Right lobe of liver (tissue), 6 donors: ENCODE results near the gene SLC29A1. TPM values are rescaled to one million over a fixed set of nuclear protein-coding genes. Genes with fewer than 3 reads are reported as not detected.

Source experiments
- ATAC-seq, 4 donors: fragments of 200-7000 bp; cut with Tn5 transposase; one replicate each; pipeline ENCODE4 v1.9.1; 2020; ENCODE audit warnings: mild to moderate bottlenecking in 4 of 4, moderate library complexity in 4 of 4
- DNase-seq, 3 donors: peaks; one replicate each; pipeline ENCODE4 v3.0.0-alpha.2; 2020
- H3K27ac ChIP-seq, 3 donors: fragments of 200-600 bp; one replicate each; pipeline ENCODE4 v1.8.0; 2022
- H3K27me3 ChIP-seq, 2 donors: fragments of 200-600 bp; one replicate each; pipeline ENCODE4 v1.8.0; 2022
- H3K36me3 ChIP-seq, 4 donors: fragments of 200-600 bp; sonication (generic) in 1 of 4; one replicate each; pipeline versions ENCODE4 v1.5.1 to v1.8.0; 2017 to 2022; ENCODE audit warnings: control low read depth in 1 of 4
- H3K4me1 ChIP-seq, 4 donors: fragments of 200-600 bp; sonication (generic) in 1 of 4; one replicate each; pipeline versions ENCODE4 v1.5.1 to v1.8.0; 2017 to 2022; ENCODE audit warnings: control low read depth in 1 of 4
- H3K4me3 ChIP-seq, 3 donors: fragments of 200-600 bp; one replicate each; pipeline ENCODE4 v1.8.0; 2022
- H3K9me3 ChIP-seq, 4 donors: fragments of 200-600 bp; sonication (generic) in 1 of 4; one replicate each; pipeline versions ENCODE4 v1.5.1 to v1.8.0; 2017 to 2022; ENCODE audit warnings: control low read depth in 1 of 4
- POLR2A ChIP-seq: fragments of 450-650 bp; IDR thresholded peaks from one replicate; pipeline ENCODE4 v1.6.1; 2017; ENCODE audit warnings: antibody characterized with exemption, mild to moderate bottlenecking
- WGBS: methylation state at CpG from one replicate; pipeline ENCODE4 v1.1.6; 2018; ENCODE audit warnings: low coverage, low lambda C conversion rate; ENCODE audit not compliant: insufficient coverage; ENCODE audit errors: missing lambda C conversion rate; 5-methylcytosine and 5-hydroxymethylcytosine counted together
- intact Hi-C, 2 donors: fragments of 100-400 bp; cut with DNase I; formaldehyde crosslinking; loops; one replicate each; pipeline versions ENCODE4 v1.11.2 to v1.14.1; 2022
- total RNA-seq, 6 experiments: library from RNA; depleted of rRNA in 2 of 6; stranded (reverse); fragments of >200 nt in 2 of 6; fragmentation: NEBNext Ultra II Directional in 3 of 6; extraction: Animal tissue kit (Norgen Biotek cat#: 25700) in 3 of 6; gene quantifications; one replicate each; pipeline versions ENCODE4 v1.1.0 to v1.2.4, GENCODE V29; 2016 to 2023
- TF ChIP-seq, protein P1 (sequence below), 4 donors: fragments of 200-600 bp in 3 of 4; fragments of 450-650 bp in 1 of 4; IDR thresholded peaks; one replicate each; pipeline versions ENCODE4 v1.5.1 to v1.8.0; 2016 to 2022; ENCODE audit warnings: antibody characterized with exemption in 4 of 4, mild to moderate bottlenecking in 2 of 4
- donor health status: DM: no; HTN: yes; CAD: no.
- donor health status: DM: no; HTN: no; CAD: no.
- donor health status: DM: no; HTN: no; CAD: no.
- donor health status: DM: no; HTN: yes; CAD: no.
- donor health status: DM: no; HTN: yes; CAD: no.

SLC29A1 gene
- total RNA-seq, 6 experiments from 2014 or later: 27.4 to 51.3 (median 31.4) TPM

DNA sequence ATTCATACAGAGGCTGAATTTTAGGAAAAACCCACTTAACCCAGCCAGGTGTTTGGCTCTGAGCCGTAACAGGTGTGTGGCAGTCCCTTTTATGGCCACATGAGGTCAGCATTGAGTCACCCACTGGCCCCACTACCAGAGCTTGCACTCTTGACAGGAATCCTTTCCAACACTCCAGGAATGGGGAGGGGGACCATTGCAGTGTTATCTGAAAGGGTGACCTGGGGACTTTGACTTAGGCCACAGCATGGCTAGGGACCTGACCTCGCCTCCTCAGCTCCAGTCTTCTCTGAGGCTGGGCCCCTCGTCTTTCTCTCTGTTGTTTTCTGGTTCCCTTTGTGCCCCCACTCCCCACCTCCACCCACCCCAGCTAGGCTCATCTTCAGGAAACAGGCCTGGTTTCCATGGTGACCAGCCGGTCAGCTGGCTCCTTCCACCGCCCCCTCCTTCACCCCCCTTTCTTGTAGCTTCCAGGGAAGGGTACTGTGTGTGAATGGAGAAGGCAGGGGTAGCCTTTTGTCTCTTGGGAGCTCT lies 44.8 kb downstream of the SLC29A1 start:
- ATAC-seq (peak; percentile 31 to 56 (median 42)), DNase-seq (peak in 1 of 3 donors; percentile 63)
- Histone ChIP-seq H3K4me3 (no peak overlapping the region), H3K9me3 (no peaks in the 10 kb centered on the region), H3K4me1 (peaks cover 0 to 16% (median 7%) of the 10 kb centered on the region in 4 donors), H3K36me3 (no peaks in the 10 kb centered on the region), H3K27me3 (no peaks in the 10 kb centered on the region), H3K27ac (no peak overlapping the region)
- intact Hi-C loops: loop anchor here (5.0 kb wide), 1 partner anchor 69 kb away; no protein-coding TSS in a partner anchor
- TF ChIP-seq, protein P1, sequence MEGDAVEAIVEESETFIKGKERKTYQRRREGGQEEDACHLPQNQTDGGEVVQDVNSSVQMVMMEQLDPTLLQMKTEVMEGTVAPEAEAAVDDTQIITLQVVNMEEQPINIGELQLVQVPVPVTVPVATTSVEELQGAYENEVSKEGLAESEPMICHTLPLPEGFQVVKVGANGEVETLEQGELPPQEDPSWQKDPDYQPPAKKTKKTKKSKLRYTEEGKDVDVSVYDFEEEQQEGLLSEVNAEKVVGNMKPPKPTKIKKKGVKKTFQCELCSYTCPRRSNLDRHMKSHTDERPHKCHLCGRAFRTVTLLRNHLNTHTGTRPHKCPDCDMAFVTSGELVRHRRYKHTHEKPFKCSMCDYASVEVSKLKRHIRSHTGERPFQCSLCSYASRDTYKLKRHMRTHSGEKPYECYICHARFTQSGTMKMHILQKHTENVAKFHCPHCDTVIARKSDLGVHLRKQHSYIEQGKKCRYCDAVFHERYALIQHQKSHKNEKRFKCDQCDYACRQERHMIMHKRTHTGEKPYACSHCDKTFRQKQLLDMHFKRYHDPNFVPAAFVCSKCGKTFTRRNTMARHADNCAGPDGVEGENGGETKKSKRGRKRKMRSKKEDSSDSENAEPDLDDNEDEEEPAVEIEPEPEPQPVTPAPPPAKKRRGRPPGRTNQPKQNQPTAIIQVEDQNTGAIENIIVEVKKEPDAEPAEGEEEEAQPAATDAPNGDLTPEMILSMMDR (IDR thresholded peaks at IDR 0.05): peak; percentile 86 to 96 (median 94)
- no peak for TF ChIP-seq POLR2A
- 16% methylated on average over 5 of the region's 5 CpGs for WGBS

DNA sequence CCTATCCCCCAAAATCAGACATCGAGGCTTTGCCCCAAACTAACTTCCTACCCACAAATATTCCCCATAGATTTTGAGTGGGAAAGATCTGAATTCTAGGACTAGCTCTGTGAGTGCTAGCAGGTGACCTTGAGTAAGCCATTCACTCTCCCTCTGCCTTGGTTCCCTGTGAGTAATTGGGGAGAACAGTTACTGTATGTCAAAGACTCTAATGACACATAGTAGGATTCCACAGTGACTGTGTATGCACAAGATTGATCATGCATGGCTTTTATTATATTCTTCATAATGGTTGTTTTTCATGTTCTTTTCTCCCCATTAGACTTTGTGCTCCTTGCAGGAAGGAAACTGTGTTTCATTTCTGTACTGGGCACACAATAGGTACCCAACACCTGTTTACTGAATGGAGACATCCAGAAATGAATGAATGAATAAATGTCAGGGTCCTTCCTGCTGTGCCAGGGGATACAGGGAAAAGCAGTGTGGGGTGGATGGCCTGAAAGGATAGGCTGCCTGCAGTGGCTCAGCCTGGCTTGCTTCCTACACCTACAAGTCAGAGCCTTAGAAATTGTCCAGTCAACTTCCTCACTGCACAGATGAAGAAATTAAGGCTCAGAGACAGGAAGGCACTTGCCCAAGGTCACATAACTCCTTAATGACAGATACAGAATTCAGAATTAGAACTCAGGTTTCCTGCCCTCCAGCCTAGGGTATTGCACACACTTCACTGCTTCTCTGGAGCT lies 46.0 kb downstream of the SLC29A1 start:
- Histone ChIP-seq H3K4me1 (peaks cover 0 to 5% (median 1%) of the 10 kb centered on the region in 4 donors), H3K36me3 (no peaks in the 10 kb centered on the region), H3K27ac (no peak overlapping the region), H3K9me3 (no peaks in the 10 kb centered on the region), H3K4me3 (no peak overlapping the region), H3K27me3 (no peaks in the 10 kb centered on the region)
- intact Hi-C loops: loop anchor here (5.0 kb wide), 1 partner anchor 68 kb away; no protein-coding TSS in a partner anchor
- 13% methylated on average over 1 of the region's 1 CpG for WGBS
- ATAC-seq (no peak), DNase-seq (peak in 1 of 3 donors; percentile 11)
- TF ChIP-seq, protein P1 (IDR thresholded peaks at IDR 0.05): no peak
- TF ChIP-seq POLR2A: no peak

DNA sequence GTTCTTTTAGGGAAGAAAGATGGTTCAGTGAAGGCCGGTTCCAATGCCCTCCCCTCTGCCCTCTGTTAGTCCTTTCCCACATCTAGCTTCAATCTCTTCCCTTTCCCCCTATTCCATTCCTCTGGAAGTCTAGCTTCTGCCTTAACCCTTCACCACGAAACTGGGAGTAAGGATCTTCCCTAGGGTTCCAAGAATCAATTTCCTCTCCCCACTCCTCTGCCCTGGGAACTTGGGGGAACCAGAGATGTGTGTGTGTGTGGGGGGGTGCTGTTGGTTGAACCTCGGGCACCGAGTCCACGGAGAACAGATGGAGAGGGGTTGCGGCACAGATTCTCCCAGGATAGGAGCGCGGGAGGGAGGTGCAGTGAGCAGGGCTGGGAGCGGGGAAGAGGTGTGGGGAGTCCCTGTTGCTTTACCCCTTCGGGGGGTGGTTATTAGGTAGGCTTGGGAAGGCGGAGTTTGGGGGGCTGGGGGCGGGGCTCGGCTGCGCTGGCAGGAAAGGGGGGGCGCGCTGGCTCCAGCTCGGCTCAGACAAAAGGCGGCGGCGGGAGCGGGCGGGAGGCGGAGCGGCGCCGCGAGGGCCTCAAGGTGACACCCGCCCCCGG lies 46.6 kb downstream of the SLC29A1 start, which contains the start of gene TMEM151B:
Gene TMEM151B, plus strand, starts transcription at position 530 of the 605 bp plus-strand sequence. CDS start 293 bp downstream, outside the sequence.
- Histone ChIP-seq H3K9me3 (no peaks in the 10 kb centered on the region), H3K27me3 (no peaks in the 10 kb centered on the region), H3K27ac (no peak within 1 kb of the TSS), H3K36me3 (no peaks in the 10 kb centered on the region), H3K4me3 (peak within 1 kb of the TSS in 1 of 3 donors; percentile 27), H3K4me1 (no peaks in the 10 kb centered on the region)
- peak in 1 of 3 donors; percentile 8 for DNase-seq
- ATAC-seq: no peak
- intact Hi-C loops: loop anchor here (5.0 kb wide), 1 partner anchor 67 kb away; no protein-coding TSS in a partner anchor
- WGBS: 32% methylated on average over 8 of the region's 29 CpGs
- TF ChIP-seq, protein P1 (IDR thresholded peaks at IDR 0.05): no peak
- TF ChIP-seq POLR2A: no peak

DNA sequence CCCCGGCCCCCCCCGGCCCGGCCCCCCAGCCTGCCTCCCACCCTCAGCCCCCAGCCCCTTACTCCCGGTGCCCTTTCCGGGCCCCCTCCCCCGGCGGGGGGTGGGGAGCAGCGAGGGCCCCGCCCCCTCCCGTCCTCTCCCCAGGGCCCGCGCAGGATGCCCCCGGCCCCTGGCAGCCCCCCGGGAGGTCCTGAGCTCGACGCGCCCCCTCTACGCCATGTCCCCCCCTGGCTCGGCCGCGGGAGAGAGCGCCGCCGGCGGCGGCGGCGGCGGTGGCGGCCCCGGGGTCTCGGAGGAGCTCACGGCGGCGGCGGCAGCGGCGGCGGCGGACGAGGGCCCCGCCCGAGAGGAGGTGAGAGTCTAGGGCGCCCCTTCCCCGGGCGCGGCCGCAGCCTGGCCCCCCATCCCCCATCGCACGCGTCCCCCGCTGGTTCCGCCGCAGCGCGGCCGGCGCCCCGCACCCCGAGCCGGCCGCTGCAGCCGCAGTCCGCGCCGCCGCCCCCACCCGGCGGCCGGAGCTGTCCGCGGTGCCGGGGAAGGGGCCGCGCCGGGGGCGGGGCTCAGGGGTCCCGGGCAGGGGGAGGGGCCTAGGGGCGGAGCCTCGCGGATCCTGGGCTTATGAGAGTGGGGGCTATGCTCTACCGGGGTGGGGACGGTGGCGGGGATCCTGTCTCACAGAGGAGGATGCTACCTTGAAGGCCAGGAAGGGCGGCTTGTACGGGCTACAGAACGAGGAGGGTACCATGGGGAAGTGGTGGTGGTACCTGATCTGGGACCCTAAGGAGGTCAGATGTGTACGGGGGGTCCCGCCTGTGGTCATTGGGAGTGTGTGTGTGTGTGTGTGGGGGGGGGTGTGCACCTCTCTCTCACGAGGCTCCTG lies 47.4 kb downstream of the SLC29A1 start:
- H3K27me3 ChIP-seq: peaks cover 0 to 7% of the 10 kb centered on the region in 2 donors
- no peak overlapping the region for H3K27ac ChIP-seq
- H3K9me3 ChIP-seq: no peaks in the 10 kb centered on the region
- WGBS: 24% methylated on average over 5 of the region's 90 CpGs
- no peak for TF ChIP-seq POLR2A
- TF ChIP-seq, protein P1 (IDR thresholded peaks at IDR 0.05): no peak
- intact Hi-C loops: no loop called here
- H3K36me3 ChIP-seq: no peaks in the 10 kb centered on the region
- DNase-seq (peak in 1 of 3 donors; percentile 44), ATAC-seq (no peak)
- H3K4me1 ChIP-seq: peaks cover 0 to 3% (median 0%) of the 10 kb centered on the region in 4 donors
- H3K4me3 ChIP-seq: peak overlapping the region in 1 of 3 donors; percentile 27
